ENCODE measurements around the gene CACNA2D2.

CACNA2D2 gene

GRCh38 chr3:50503504-50504342, at the start of gene CACNA2D2:
Gene CACNA2D2 (minus strand): TSS chr3:50503634. CDS start chr3:50503423, 211 bp downstream.
- no peak for FAIRE-seq

- no peak for FAIRE-seq
These were observed 49.2 kb upstream of the CACNA2D2 start for GRCh38 chr3:50552598-50552997.

GRCh38 chr3:50551681-50552435, 48.4 kb upstream of the CACNA2D2 start:
- no peak for FAIRE-seq

DNA sequence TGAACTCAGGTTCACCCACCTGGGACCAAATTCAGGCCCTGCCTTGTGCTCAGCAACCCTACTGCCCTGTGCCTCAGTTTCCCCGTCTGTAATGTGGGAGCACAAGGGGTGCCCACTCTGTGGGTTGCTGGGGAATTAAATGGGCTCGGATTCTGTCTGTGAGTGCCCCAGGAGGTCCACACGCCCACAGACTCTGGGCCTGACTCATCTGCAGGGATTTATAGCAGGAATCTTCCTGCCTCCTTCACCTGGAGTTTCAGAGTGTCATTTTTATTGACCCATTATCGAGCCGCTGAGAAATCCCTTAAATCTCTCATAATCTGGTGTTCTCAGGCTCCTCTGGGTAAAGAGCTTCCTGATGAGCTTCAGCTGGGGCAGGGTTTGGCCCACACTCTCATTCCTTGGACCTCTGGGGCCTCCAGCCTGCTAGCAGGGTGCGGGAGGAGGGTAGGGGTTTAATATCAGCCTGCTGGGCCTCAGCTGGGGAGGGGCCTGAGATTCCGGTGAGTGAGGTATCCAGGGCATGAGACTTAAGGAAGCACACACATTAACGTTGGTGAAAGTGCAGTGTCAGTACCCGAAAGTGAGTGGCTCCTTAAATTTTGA, 47.7 kb upstream of the CACNA2D2 start:
- no peak for FAIRE-seq

GRCh38 chr3:50550079-50550736, 46.8 kb upstream of the CACNA2D2 start:
- no peak for FAIRE-seq

- FAIRE-seq: no peak
These were observed 45.8 kb upstream of the CACNA2D2 start for GRCh38 chr3:50549226-50549625.

GRCh38 chr3:50545781-50546180, 42.3 kb upstream of the CACNA2D2 start:
- no peak for FAIRE-seq

GRCh38 chr3:50542177-50543034, 39.0 kb upstream of the CACNA2D2 start:
- FAIRE-seq: no peak

DNA sequence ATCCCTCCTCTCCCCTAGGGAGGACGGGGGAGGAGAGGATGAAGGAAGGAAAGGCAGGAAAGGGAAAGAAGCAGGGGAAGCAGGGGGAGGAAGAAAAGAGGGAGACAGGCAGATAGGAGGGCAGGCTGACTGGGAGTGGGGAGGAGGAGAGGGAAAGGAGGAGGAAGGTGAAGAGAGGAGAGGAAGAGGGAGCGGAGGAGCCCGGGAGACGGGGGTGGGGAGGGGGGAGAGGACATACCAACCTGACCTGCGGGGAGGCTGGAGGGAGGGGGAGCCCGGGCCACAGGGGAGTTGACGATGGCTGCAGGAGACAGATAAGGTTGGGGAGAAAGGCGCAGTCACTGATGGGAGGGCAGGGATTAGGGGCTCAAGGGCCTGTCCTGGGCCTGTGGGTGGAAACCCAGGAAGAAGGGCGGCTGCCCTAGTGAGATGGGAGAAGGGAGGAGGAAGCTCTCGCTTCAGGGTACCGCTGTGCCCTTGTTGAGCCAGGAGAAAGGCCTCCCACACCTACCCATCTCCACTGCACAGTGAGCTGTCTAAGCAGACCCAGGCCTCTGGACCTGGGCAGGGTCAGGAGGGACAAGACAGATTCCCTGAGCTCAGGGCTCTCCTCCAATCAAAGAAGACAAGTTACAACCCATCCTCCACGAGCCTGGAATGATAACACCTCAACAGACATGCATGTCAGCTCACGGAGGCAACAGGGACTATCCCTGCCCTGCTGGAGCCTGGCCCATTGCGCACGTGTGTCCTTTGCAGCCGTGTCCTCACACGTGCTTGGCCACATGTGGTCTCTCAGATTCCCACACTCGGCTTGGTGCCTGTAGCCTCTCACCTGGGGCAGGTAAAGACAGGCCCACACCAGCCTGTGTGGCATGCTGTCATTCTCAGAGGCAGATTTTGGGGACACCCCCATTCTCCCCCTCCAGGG, 36.2 kb upstream of the CACNA2D2 start:
- FAIRE-seq: no peak

DNA sequence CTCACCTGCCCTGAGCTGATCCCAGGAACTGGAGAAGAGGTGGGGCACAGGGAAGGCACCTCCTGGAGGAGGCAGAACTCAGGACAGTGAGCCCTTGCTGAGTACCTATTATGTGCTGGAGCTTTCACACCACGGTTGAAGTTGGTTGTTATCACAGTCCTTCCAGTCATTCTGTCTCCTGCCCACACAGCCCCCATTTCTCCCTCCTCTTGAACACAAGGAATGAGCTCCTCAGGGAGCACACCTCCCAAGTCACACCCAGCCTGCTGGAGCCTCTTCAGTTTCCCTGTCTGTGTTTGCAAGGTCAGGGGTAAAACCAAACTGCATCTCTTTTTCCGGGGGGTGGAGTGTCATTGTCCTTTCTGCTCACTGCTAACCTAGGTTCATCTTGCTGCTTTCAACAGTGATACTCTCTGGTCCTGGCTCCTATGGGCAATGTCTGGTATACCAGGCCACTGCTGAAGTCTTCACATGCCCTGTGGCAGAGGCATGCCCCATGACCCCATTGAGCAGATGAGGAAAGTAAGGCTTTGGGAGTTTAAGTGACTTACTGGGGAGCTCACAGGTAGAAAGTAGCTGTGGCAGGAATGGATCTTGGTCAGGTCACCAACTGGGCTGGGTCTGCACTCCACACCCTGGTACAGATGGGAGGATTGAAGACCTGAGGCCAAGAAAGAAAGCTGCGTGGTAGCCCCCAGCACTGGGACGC, 34.1 kb upstream of the CACNA2D2 start:
- FAIRE-seq: no peak

GRCh38 chr3:50536471-50537180, 33.2 kb upstream of the CACNA2D2 start:
- no peak for FAIRE-seq

DNA sequence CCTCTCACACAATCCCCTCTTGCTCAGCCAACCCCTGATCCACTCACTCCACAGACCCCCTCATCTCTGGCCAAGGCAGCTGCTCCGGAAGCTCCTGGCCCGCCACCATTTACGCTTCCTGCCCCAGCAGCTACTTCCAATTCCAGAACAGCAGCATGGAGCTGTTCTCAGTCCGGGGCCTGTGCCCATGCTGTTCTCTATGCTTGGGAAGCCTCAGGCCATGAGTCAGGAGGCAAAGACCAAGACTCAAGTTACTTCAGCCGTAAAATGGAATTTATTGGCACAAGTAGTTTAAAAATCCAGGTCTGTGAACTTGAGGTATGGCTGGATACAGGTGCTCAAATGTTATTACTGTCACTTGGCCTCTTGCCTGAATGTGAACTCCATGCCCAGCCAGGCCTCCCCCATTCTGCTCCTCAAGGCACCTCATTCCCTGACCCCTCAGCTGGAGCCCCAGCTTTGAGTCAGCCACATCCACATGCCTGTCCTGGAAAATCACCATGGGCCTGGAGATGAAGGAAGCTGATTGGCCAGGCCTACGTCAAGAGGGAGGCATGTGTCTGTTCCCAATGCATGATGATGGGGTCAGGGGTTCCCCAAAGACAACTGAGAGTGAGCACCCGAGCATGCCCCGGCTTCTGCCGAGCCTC, 31.4 kb upstream of the CACNA2D2 start:
- FAIRE-seq: no peak

GRCh38 chr3:50533807-50534461, 30.5 kb upstream of the CACNA2D2 start:
- no peak for FAIRE-seq

DNA sequence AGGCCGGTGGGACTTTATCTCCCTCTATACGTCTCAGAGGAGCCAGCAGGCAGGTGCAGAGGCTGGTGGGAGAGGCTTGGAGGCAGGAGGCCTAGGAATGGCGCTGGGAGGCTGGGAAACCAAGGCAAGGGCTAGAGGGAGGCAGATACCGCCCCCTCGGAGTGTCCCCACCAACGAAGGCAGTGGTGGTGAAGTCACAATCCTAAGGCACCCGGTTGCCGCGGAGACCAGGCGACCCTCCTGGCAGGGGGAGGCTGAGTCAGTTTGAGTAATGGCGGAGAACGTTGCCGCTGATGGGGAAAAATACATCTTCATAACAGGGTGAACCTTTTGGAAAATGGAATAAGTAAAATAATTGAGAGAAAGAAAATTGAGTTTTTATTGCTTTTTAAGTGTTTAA, 29.9 kb upstream of the CACNA2D2 start:
- FAIRE-seq: no peak

GRCh38 chr3:50532062-50532705, 28.8 kb upstream of the CACNA2D2 start:
- FAIRE-seq: no peak

DNA sequence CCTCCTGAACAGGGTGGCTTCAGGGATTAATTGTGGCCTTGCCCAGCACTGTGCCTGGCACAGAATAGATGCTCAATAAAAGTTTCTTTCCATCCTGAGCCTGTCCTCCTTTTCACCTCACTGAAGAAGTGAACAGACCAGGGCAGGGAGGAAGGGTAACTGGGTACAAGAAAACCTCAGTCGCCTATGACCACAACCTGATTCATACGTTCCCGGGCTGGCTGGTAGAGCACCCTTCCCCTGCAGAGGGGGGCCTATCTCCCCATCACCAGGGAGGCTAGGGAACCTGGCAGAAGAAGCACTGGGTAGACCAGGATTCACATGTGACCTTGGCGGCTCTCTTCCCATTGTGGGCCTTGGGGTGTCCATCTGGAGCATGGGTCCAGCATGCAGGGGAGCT, 27.8 kb upstream of the CACNA2D2 start:
- no peak for FAIRE-seq

DNA sequence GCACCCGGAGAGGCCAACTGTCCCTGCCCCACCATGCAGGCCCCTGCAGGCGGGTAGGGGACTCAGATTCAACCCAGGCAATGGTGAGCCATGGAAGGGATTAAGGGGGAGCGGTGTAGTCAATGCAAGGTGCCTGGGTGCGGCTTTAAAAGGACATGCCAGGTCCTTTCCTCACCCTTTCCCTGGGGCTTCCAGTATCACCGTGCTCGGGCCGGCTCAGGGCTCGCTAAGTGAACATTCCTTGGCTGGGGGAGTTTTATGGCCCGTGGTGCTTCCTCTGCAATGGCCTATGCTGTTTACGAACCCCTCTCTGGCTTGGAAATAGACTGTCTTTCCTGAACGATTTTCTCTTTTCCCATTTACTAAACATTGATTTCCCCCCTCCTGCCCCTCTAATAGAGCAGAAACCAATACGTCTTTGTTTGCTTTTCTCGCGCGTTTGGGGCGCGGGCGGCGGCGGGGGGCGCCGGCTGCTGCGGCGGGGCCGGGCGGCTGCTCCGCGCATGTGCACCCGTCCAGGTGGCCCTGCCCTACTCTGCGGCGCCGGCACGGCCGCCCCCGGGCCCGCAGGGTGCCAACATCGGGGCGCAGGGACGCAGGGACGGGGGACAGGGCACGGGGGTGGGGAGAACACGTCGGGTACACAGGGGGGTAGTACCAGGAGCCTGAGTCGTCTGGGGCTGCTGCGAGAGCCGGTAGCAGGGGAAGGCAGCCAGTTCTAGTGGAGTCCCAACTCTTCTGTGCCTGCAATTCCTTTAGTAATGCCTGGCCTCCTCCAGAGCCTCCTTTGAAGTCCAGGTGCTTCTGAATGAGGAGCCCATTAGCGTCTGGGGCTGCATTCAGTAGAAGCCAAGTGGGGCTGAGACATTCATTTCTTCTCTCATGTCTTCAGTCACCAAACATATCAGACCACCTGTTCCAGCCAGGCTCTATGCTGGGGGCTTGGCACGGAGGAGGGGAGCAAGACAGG, 26.9 kb upstream of the CACNA2D2 start:
- no peak for FAIRE-seq
